ENCODE data around the gene KDM3B.

KDM3B gene

DNA sequence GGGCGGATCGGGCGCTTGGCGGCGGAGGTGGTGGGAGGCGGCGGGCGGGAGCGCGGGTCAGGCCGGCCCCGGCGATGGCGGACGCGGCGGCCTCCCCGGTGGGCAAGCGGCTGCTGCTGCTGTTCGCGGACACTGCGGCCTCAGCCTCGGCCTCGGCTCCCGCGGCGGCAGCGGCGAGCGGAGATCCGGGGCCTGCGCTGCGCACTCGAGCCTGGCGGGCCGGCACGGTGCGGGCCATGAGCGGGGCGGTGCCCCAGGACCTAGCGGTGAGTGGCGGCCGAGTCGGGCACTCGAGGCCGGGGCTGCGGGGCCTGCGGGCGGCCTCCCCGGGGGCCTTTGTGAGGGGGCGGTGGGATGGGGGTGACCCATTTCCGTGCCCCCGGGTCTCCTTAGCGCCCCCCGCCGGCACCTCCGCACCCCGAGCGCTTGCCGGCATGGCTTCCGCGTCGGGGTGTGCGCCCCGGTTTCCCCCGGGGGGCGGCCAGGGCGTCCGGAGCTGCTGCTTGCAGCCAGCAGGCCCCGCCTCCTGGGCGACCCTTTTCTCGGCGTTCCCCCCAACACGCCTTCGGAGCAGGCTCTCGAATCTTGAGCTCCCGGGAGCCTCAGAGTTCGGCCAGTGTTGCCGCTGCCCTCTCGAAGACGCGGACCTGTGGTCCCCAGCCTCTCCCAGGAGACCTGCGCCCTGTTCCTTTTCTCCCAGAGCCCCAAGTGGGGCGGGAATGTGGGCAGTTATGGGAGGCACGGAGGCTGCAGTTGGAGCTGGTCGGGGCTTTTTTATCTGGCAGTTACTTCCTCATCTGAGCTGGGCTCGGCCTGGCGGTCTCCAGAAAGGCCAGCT lies 456 bp downstream of the KDM3B start:
- TF ChIP-seq, protein P1, sequence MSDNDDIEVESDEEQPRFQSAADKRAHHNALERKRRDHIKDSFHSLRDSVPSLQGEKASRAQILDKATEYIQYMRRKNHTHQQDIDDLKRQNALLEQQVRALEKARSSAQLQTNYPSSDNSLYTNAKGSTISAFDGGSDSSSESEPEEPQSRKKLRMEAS (IDR thresholded peaks at IDR 0.05), result 0 out of 2 replicates have a peak, but pooled peaks have one; percentile 8
- TF ChIP-seq CREB1 (IDR thresholded peaks at IDR 0.05; ENCODE audit: low read depth) (no peak), NFIC (IDR thresholded peaks at IDR 0.05) (no peak), ZBTB7A (IDR thresholded peaks at IDR 0.05; ENCODE audit: low read depth) (peak; percentile 38; the same call in 1 of the 2 replicates), EGR1 (IDR thresholded peaks at IDR 0.05) (0 out of 2 replicates have a peak, but pooled peaks have one; percentile 7)
- TF ChIP-seq, protein P2, sequence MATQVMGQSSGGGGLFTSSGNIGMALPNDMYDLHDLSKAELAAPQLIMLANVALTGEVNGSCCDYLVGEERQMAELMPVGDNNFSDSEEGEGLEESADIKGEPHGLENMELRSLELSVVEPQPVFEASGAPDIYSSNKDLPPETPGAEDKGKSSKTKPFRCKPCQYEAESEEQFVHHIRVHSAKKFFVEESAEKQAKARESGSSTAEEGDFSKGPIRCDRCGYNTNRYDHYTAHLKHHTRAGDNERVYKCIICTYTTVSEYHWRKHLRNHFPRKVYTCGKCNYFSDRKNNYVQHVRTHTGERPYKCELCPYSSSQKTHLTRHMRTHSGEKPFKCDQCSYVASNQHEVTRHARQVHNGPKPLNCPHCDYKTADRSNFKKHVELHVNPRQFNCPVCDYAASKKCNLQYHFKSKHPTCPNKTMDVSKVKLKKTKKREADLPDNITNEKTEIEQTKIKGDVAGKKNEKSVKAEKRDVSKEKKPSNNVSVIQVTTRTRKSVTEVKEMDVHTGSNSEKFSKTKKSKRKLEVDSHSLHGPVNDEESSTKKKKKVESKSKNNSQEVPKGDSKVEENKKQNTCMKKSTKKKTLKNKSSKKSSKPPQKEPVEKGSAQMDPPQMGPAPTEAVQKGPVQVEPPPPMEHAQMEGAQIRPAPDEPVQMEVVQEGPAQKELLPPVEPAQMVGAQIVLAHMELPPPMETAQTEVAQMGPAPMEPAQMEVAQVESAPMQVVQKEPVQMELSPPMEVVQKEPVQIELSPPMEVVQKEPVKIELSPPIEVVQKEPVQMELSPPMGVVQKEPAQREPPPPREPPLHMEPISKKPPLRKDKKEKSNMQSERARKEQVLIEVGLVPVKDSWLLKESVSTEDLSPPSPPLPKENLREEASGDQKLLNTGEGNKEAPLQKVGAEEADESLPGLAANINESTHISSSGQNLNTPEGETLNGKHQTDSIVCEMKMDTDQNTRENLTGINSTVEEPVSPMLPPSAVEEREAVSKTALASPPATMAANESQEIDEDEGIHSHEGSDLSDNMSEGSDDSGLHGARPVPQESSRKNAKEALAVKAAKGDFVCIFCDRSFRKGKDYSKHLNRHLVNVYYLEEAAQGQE (IDR thresholded peaks at IDR 0.05; ENCODE audit: low read depth), result no peak

DNA sequence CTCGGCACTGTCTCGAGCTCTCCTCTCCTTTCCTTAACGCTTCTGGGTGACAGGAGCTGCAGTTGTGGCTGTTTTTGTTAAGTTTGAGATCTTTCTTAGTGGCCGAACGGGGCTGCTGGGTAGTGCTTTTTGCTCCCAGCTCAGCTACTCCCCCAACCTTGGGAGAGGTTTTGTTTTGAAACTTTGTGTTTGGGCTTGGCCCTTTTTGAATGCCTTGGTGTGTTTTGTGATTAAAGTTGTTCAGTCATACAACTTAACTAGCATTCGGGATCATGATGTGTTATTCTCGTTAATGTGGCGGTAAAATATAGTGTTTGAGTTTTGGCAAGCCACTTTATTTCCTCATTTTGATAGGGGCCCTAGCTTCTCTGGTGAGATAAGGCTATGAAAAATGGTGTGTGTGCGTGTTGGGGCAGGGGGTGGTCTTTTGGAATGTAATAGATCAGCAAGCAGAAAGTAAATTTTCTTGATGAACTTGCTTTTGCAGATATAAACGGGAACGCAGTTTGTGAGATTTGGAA lies 1.1 kb downstream of the KDM3B start:
- TF ChIP-seq TCF12 (IDR thresholded peaks at IDR 0.05; ENCODE audit: low read depth) (no peak), EP300 (IDR thresholded peaks at IDR 0.05; ENCODE audit: borderline replicate concordance) (no peak), CEBPB (IDR thresholded peaks at IDR 0.05) (no peak), TAF1 (IDR thresholded peaks at IDR 0.05; ENCODE audit: low read depth) (no peak), YY1 (IDR thresholded peaks at IDR 0.05; ENCODE audit: low read depth) (no peak), EGR1 (IDR thresholded peaks at IDR 0.05) (no peak), CREB1 (IDR thresholded peaks at IDR 0.05; ENCODE audit: low read depth) (no peak), ZBTB7A (IDR thresholded peaks at IDR 0.05; ENCODE audit: low read depth) (no peak), FOXM1 (IDR thresholded peaks at IDR 0.05; ENCODE audit: borderline replicate concordance, low read depth) (no peak), TEAD4 (IDR thresholded peaks at IDR 0.05) (no peak), RAD21 (IDR thresholded peaks at IDR 0.05; ENCODE audit: low read depth) (no peak), NFIC (IDR thresholded peaks at IDR 0.05) (no peak)
- TF ChIP-seq, protein P3, sequence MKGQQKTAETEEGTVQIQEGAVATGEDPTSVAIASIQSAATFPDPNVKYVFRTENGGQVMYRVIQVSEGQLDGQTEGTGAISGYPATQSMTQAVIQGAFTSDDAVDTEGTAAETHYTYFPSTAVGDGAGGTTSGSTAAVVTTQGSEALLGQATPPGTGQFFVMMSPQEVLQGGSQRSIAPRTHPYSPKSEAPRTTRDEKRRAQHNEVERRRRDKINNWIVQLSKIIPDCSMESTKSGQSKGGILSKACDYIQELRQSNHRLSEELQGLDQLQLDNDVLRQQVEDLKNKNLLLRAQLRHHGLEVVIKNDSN (IDR thresholded peaks at IDR 0.05), result no peak
- TF ChIP-seq, protein P1 (IDR thresholded peaks at IDR 0.05), result no peak

DNA sequence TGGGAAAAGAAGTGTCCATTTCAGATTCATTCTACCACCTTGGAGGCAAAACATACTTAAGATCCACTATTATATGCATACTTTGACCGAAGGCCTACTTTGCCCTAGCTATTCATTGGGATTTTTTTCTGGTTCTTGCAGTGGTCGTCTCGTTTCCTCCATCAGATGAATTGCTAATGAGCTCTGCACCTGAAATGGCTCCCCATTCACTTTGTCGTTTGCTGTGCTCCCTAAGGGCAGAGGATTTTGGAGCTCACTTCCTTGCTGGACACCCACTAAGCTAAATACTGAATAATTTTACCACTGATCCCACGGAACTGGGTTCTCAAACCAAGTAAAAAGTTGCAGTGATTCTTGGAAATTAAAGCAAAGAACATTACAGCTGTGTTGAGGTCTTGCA lies 1.9 kb downstream of the KDM3B start:
- TF ChIP-seq CEBPB (IDR thresholded peaks at IDR 0.05) (no peak), TEAD4 (IDR thresholded peaks at IDR 0.05) (no peak), TAF1 (IDR thresholded peaks at IDR 0.05; ENCODE audit: low read depth) (no peak), YY1 (IDR thresholded peaks at IDR 0.05; ENCODE audit: low read depth) (no peak), NFIC (IDR thresholded peaks at IDR 0.05) (no peak), CREB1 (IDR thresholded peaks at IDR 0.05; ENCODE audit: low read depth) (no peak), TCF12 (IDR thresholded peaks at IDR 0.05; ENCODE audit: low read depth) (no peak), FOXM1 (IDR thresholded peaks at IDR 0.05; ENCODE audit: borderline replicate concordance, low read depth) (no peak), EP300 (IDR thresholded peaks at IDR 0.05; ENCODE audit: borderline replicate concordance) (no peak), ZBTB7A (IDR thresholded peaks at IDR 0.05; ENCODE audit: low read depth) (no peak)
- TF ChIP-seq, protein P3 (IDR thresholded peaks at IDR 0.05), result no peak
- TF ChIP-seq, protein P2 (IDR thresholded peaks at IDR 0.05; ENCODE audit: low read depth), result no peak
- TF ChIP-seq, protein P1 (IDR thresholded peaks at IDR 0.05), result no peak

DNA sequence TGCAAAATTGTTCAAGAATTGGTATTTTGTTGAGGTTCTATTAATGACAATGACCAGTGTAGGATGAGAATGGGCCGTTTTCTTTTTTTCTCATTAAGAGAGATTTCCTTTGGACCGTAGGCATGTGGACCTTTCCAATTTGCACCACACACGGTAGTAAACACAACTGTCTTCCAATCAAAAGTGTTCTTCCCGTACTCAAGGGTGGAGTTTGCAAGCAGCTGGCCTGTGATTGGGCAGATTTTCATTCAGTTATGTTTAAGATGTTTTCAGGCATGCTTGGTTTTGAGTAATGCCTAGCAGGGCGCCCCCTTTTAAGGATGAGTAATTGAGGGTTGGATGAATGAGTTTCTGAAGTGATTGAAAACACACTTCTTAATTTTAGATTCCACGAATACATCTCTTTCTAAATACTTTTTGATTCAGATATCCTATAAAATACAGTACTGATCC lies 2.5 kb downstream of the KDM3B start:
- TF ChIP-seq, protein P1 (IDR thresholded peaks at IDR 0.05), result peak; percentile 80; the same call in 1 of the 2 replicates
- TF ChIP-seq CREB1 (IDR thresholded peaks at IDR 0.05; ENCODE audit: low read depth), result no peak

DNA sequence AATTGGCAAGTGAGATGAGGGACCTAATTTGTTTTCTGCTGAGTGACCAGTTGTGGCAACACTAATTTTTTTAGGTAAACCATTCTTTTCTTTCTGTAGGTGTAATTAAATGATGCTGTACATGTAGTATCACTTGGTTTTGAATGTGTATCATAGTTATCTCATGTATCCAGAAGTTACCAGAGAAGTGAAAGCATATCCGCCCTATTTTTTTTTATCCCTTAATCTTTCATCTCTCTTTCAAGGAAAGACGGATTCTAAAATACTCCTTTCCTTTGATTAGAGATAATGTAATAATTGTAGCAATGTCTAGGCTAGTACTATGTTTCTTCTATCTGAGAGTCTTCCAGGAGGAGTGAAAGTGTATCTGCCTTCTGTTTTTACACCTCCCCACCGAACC lies 7.1 kb downstream of the KDM3B start:
- TF ChIP-seq EP300 (IDR thresholded peaks at IDR 0.05; ENCODE audit: borderline replicate concordance), result no peak
- TF ChIP-seq EGR1 (IDR thresholded peaks at IDR 0.05), result no peak

All from Ishikawa (cell line).